DND-41 (cell line): ENCODE measurements around the gene ZNF582.

Experiments used
- EZH2 ChIP-seq: IDR thresholded peaks from 3 replicates; pipeline ENCODE4 v1.6.1; 2012; ENCODE audit warnings: borderline replicate concordance, low read depth, mild to moderate bottlenecking, moderate library complexity, low read length, inconsistent platforms; ENCODE audit not compliant: severe bottlenecking
- TF ChIP-seq, protein P1 (sequence below): IDR thresholded peaks from 2 replicates; pipeline ENCODE4 v1.5.1; 2012; ENCODE audit warnings: borderline replicate concordance, low read length, moderate library complexity, mild to moderate bottlenecking; ENCODE audit not compliant: poor library complexity, severe bottlenecking; ENCODE audit errors: extremely low read depth

DNA sequence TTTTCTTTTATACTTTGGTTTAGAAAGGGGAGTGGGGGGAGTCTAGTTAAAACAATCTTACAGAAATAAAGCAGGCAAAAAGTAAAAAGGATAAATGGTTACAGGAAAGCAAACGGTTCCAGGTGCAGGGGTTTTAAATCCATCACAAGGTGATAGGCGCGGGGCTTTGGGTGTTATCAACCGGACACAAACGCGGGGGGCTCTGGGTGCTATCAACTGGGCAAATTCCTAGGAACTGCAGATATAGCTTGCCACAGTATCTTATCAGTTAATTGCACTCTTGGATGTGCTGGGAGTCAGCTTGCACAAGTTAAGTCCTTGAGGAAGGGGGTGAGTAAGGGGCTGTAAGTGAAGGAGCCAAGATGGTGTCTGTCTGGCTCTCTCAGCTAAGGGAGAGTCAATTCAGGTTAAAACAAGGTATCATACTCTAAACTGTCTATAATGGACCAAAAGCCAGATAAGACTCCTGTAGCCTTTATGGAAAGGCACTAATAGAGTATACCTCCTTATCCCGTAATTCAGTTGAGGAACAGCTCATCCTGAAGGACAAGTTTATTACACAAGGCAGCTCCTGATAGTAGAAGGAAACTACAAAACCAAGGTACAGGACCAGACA lies 46.1 kb downstream of the ZNF582 start:
- TF ChIP-seq, protein P1, sequence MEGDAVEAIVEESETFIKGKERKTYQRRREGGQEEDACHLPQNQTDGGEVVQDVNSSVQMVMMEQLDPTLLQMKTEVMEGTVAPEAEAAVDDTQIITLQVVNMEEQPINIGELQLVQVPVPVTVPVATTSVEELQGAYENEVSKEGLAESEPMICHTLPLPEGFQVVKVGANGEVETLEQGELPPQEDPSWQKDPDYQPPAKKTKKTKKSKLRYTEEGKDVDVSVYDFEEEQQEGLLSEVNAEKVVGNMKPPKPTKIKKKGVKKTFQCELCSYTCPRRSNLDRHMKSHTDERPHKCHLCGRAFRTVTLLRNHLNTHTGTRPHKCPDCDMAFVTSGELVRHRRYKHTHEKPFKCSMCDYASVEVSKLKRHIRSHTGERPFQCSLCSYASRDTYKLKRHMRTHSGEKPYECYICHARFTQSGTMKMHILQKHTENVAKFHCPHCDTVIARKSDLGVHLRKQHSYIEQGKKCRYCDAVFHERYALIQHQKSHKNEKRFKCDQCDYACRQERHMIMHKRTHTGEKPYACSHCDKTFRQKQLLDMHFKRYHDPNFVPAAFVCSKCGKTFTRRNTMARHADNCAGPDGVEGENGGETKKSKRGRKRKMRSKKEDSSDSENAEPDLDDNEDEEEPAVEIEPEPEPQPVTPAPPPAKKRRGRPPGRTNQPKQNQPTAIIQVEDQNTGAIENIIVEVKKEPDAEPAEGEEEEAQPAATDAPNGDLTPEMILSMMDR: no peak
- TF ChIP-seq EZH2: no peak
